Astrocyte of the spinal cord (primary cell): ENCODE measurements around the gene DRD1.
"Not testable (repeated sequence)": the region's sequence is repeated elsewhere in the genome, so short reads cannot be mapped to it uniquely, and the experiment has no call there.

Experiments
- DNase-seq: peaks from one replicate; pipeline ENCODE4 v3.0.0; 2011; ENCODE audit warnings: low read depth, low spot score
- H3K4me3 ChIP-seq: 2 replicates; pipeline ENCODE4 v1.5.1; 2011; ENCODE audit warnings: low read depth, mild to moderate bottlenecking, low read length, moderate library complexity
- in situ Hi-C: cut with HindIII; loops from 2 replicates; pipeline ENCODE4 v1.10.0; 2017; ENCODE audit warnings: low sequenced_read_pairs
- TF ChIP-seq, protein P1 (sequence below): IDR thresholded peaks from 2 replicates; pipeline ENCODE4 v1.5.1; 2012; ENCODE audit warnings: low read depth, mild to moderate bottlenecking, low read length, inconsistent platforms

DRD1 gene

DNA sequence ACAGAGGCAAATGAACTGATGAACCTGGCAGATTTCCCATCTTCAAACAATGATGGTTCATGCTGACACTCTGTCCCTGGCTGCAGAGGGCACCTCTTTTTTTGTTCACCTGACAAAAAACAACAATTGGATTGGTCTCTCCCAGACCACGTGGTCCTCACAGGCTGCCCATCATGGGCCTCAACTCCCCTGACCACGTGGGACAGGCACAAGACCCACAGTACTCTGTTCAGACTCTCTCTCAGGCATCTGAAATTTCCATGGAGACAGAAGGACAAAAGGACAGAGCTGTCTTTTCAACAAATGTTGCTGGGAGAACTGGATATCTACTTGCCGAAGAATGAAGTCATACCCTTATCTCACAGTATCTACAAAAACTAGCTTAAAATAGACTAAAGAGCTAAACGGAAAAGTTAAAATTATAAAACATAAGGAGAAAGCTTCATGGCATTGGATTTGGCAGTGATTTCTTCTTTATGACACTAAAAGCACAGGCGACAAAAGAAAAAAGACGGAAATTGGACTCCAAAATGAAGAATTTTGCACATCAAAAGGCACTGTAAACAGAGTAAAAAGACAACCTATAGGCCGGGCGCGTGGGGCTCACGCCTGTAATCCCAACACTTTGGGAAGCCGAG, 12.2 kb upstream of the DRD1 start:
- in situ Hi-C loops = no loop called here
- H3K4me3 ChIP-seq = no peak overlapping the region
- DNase-seq = no peak
- TF ChIP-seq, protein P1, sequence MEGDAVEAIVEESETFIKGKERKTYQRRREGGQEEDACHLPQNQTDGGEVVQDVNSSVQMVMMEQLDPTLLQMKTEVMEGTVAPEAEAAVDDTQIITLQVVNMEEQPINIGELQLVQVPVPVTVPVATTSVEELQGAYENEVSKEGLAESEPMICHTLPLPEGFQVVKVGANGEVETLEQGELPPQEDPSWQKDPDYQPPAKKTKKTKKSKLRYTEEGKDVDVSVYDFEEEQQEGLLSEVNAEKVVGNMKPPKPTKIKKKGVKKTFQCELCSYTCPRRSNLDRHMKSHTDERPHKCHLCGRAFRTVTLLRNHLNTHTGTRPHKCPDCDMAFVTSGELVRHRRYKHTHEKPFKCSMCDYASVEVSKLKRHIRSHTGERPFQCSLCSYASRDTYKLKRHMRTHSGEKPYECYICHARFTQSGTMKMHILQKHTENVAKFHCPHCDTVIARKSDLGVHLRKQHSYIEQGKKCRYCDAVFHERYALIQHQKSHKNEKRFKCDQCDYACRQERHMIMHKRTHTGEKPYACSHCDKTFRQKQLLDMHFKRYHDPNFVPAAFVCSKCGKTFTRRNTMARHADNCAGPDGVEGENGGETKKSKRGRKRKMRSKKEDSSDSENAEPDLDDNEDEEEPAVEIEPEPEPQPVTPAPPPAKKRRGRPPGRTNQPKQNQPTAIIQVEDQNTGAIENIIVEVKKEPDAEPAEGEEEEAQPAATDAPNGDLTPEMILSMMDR = no peak

DNA sequence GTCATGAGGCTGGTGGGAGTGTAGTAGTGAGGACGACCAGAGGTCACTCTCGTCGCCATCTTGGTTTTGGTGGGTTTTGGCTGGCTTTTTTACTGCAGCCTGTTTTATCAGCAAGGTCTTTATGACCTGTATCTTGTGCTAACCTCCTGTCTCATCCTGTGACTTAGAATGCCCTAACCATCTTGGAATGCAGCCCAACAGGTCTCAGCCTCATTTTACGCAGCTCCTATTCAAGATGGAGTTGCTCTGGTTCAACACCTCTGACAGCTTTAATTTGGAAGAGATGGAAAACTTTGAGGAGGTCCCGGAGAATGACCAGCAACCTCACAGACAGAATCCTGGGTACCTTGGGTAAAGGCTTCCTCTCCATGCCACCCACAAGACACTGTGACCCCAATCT, 10.4 kb upstream of the DRD1 start:
- DNase-seq, in situ Hi-C loops, H3K4me3 ChIP-seq: not testable (repeated sequence)

DNA sequence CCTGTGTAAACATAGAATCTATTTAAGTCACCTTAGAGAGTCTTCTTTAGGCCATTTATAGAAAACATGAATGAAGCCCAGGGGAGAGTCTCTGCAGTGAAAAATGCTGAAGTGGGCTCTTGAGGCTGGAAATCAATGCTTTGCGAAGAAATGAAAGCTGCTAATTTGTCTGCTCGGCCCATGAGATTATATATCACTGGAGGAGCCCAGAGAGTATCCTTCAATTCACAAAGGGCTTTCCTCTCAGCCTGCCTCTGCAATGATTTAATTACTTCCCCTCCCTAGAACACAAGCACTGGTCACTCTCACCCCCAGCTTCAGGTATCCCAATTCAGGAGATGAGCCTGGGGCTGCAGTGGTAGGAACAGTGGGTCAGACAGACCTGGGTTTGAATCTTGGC, 8.2 kb upstream of the DRD1 start:
- TF ChIP-seq, protein P1 = no peak
- in situ Hi-C loops = no loop called here
- DNase-seq = no peak
- H3K4me3 ChIP-seq = no peak overlapping the region

DNA sequence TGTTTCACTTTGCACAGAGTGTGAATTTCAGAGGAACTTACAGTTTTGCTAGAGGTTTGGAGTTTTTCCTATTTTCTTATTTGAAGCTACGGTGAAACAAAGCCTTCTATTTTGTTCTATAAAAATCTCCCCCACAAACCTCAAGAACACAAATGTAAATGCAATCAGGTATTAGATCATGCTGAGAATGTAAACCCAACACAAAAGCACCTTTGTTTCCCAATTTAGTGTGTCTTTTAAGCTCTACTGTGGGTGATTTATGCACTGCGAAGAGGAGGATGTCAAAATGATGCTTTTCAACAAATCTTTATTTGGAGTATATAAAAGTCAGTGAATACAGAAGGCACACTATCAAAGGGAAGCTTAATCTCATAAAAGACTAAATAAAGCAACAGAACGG, 4.3 kb upstream of the DRD1 start:
- in situ Hi-C loops = no loop called here
- H3K4me3 ChIP-seq = no peak overlapping the region
- DNase-seq = no peak
- TF ChIP-seq, protein P1 = no peak

DNA sequence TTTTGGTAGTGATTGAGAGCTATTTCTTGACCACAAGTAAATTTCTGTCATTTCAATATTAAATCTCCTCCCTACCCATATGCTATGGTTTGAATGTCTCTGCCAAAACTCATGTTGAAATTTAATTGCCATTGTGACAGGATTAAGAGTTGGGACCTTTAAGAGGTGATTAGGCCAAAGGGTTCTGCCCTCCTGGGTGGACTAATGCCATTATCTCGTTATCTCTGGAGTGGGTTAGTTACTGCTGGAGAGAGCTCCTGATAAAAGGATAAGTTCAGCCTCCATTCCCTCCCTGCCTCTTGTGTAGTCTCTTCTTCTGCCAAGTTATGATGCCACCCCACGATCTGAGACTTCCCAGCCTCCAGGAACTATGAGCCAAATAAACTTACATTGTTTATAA, 3.6 kb upstream of the DRD1 start:
- in situ Hi-C loops = no loop called here
- H3K4me3 ChIP-seq = no peak overlapping the region
- DNase-seq = no peak
- TF ChIP-seq, protein P1 = no peak

DNA sequence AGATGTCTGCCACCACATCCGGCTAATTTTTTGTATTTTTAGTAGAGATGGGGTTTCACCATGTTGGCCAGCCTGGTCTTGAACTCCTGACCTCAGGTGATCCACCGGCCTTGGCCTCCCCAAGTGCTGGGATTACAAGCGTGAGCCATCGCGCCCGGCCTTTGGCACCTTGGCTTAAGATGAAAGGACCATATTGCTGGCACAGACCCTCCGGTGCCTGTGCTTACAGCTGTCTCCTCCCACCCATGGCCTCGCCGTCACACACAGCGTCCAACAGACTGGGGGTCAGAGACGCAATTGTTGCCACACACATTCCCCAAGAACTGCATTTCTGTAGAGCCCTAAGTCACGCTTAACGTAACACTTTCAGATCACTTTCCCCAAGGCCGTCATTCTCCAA, 2.4 kb upstream of the DRD1 start:
- H3K4me3 ChIP-seq, DNase-seq, in situ Hi-C loops: not testable (repeated sequence)

DNA sequence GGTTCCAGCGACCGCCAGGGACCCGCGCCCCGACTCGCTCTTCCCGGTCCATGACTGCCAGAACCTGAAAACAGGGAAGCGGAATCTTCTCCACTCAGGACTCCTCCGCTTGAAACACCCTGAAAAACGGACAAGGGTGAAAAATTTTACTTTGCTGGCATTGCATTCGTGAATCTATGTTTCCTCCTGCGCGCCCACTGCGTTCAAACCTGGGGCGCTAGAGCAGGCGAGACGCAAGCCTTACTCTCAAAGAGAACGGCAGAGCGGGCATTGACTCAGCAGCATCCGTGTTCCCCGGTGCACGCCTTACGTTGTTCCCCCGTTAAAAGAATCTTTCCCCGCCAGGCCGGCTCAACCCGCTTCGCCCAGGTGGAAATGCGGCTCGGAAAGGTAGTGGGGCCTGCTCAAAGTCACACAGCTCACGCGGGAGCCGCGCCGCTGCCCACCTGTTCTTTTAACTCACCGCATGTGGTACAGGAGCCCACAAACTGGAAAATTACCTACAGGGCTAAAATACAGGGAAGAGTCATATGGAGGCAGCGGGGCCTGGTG, 999 bp upstream of the DRD1 start:
- TF ChIP-seq, protein P1 = no peak
- in situ Hi-C loops = no loop called here
- no peak overlapping the region for H3K4me3 ChIP-seq
- DNase-seq = no peak
